ENCODE results near the gene KCNK2.
A peak's percentile ranks its signal among the peaks of the same experiment; 100 is the strongest.

KCNK2 gene, protein sequence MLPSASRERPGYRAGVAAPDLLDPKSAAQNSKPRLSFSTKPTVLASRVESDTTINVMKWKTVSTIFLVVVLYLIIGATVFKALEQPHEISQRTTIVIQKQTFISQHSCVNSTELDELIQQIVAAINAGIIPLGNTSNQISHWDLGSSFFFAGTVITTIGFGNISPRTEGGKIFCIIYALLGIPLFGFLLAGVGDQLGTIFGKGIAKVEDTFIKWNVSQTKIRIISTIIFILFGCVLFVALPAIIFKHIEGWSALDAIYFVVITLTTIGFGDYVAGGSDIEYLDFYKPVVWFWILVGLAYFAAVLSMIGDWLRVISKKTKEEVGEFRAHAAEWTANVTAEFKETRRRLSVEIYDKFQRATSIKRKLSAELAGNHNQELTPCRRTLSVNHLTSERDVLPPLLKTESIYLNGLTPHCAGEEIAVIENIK

DNA sequence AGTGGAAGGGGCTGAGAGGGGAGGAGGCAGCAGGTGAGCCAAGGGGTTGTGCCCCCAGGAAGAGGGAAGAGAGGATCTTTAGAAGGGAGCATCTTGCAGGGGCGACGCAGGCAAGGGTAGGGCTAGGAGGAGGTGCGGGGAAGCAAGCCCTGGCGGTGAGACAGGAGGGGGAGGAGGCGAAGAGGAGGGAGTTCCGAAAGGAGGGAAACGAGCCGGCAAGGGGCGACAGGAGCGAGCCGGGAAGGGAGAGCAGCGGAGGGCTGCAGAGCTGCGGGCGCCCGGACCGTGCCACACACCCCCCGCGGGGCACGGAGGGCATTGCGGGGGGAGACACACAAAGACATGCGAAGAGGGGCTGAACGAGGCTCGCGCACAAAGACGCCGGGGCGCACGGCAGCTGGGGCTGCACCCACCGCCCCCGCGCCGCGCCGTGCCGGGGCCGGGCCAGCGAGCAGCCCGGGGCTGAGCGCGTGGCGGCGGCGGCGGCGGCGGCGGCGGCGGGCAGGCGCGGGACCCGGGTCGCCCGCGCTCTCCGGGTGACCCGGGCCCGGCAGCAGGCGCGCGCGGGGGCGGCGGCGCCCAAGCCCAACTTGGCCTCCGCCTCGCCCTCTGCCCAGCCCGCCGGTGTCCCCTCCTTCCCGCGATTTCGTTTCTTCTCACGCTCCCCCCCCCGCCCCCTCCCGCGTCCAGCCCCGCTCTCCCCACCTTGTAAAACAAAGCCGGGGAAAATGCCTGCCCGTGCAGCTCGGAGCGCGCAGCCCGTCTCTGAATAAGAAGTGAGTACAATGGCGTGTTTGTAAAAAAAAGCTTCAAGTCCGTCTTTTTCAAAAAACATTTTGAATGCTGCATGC is at the start of gene KCNK2:
KCNK2 (plus strand) TSS at position 206 of the 851 bp plus-strand sequence. CDS start 649 bp downstream, outside the sequence.
- ATAC-seq (replicated peaks): no peak
- Mint-ChIP-seq H3K4me1 (peaks cover 6 to 8% of the 10 kb centered on the region in 2 donors), H3K36me3 (no peaks in the 10 kb centered on the region), H3K4me3 (peak within 1 kb of the TSS in 1 of 2 donors; percentile 6), H3K27me3 (peaks cover 46 to 49% of the 10 kb centered on the region in 2 donors), H3K9me3 (peaks cover 2 to 4% of the 10 kb centered on the region in 2 donors), H3K27ac (peak within 1 kb of the TSS; percentile 26)
- DNase-seq: no peak

DNA sequence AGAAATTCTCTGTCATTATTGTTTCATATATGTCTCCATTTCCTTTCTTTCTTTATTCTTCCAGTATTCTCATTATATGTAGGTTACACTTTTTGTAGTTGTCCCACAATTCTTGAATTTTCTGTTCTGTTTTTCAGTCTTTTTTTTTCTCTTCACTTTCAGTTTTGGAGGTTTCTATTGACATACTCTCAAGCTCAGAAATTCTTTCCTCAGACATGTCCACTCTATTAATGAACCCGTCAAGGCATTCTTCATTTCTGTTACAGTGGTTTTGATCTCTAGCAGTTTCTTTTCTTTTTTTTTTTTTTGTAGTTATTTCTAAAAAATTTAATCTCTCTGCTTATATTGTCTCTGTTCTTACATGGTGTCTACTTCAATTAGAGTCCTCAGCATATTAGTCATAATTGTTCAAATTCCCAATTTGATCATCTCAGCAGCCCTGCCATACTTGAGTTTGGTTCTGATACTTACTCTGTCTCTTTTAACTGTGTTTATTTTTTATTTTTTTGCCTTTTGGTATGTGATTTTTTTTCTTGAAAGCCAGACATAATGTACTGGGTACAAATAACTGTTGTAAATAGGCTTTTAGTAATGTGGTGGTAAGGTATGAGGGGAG is 49.5 kb upstream of the KCNK2 start:
- Mint-ChIP-seq H3K36me3 (no peaks in the 10 kb centered on the region), H3K4me3 (no peak overlapping the region), H3K27me3 (no peaks in the 10 kb centered on the region), H3K4me1 (no peaks in the 10 kb centered on the region), H3K9me3 (peaks cover 0 to 4% of the 10 kb centered on the region in 2 donors), H3K27ac (no peak overlapping the region)
- DNase-seq (no peak), ATAC-seq (replicated peaks) (no peak)

DNA sequence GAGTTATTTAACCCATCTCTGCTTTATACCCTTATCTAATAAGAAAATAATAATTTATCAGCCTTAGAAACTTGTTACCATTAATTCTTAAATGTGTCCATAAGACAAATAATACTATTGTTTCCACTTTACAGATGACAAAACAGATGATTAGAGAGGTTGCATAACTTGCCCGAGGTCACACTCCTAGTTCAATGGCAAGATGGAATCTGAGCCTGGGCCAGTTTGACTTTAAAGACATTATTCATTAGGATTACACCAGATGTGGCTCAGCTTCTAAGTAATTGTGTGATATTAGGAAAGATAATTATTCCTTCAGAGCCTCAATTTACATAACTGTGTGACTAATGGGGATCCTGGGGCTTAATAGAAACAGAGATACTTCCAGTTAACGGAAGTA is 42.3 kb upstream of the KCNK2 start:
- H3K4me3 Mint-ChIP-seq: no peak overlapping the region
- DNase-seq: no peak
- no peaks in the 10 kb centered on the region for H3K36me3 Mint-ChIP-seq
- H3K27me3 Mint-ChIP-seq: no peaks in the 10 kb centered on the region
- no peaks in the 10 kb centered on the region for H3K4me1 Mint-ChIP-seq
- H3K9me3 Mint-ChIP-seq: peaks cover 0 to 6% of the 10 kb centered on the region in 2 donors
- no peak overlapping the region for H3K27ac Mint-ChIP-seq
- no peak for ATAC-seq (replicated peaks)

DNA sequence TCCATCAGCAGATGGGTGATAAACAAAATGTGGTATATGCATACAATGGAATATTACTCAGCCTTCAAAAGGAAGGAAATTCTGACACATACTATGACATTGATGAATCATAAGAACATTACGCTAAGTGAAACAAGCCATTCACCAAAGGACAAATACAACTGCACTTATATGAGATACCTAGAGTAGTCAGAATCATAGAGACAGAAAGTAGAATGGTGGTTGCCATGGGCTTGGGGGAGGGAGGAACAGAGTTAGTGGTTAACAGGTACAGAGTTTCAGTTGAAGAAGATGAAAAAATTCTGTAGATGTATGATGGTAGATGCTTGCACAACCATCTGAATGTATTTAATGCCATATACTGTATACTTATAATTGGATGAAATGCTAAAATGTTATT is 39.1 kb upstream of the KCNK2 start:
- no peaks in the 10 kb centered on the region for H3K36me3 Mint-ChIP-seq
- no peak overlapping the region for H3K4me3 Mint-ChIP-seq
- no peaks in the 10 kb centered on the region for H3K27me3 Mint-ChIP-seq
- no peak for DNase-seq
- H3K4me1 Mint-ChIP-seq: no peaks in the 10 kb centered on the region
- ATAC-seq (replicated peaks): no peak
- peaks cover 0 to 6% of the 10 kb centered on the region in 2 donors for H3K9me3 Mint-ChIP-seq
- H3K27ac Mint-ChIP-seq: no peak overlapping the region

DNA sequence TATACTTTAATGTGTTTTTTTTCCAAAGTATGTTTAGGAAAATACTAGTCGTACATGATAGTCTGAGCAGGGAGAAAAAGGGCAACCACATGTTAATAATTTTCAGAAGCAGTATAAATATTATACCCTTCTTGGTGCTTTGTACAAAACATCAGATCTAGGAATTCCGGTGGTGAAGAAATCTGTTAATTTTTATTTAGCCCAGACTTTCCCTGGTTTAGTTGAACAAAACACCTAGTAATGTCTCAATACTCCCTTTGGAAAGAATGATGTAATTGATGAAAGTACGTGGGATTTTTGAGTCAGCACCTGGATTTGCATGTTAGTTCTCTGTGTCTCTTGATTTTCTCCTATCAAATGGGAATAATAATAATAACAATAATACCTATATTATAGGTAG is 38.4 kb upstream of the KCNK2 start:
- Mint-ChIP-seq H3K36me3 (no peaks in the 10 kb centered on the region), H3K4me1 (no peaks in the 10 kb centered on the region), H3K27me3 (no peaks in the 10 kb centered on the region), H3K27ac (no peak overlapping the region), H3K4me3 (no peak overlapping the region), H3K9me3 (peaks cover 0 to 6% of the 10 kb centered on the region in 2 donors)
- no peak for ATAC-seq (replicated peaks)
- no peak for DNase-seq

DNA sequence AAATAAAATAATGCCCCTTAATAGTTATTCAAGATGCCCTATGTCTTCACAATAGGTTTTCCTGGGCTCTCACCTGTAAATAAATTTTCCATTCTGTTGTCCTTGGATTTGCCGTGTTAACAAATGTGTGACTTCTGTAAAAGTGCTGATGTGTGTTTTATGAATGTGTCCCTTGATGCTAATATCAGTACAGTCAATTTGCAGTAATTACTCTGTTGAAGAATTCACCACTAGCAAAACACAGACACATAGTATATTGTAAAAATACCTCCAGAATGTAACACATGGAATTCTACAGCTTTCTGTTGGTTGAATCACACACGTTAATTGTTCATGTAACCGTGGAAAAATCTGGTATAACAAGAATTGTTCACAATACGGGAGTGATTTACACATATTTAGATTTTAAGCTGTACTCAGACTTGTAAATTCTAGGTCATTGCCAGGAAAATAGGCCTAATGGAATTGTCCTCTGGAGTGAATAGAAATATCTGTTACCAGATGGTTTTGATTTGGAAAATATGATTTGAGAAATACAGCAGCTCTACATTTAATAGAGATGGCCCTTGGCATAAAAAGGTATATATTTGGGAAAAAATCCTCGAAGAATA is 36.7 kb upstream of the KCNK2 start:
- H3K4me1 Mint-ChIP-seq: no peaks in the 10 kb centered on the region
- no peak overlapping the region for H3K27ac Mint-ChIP-seq
- H3K4me3 Mint-ChIP-seq: no peak overlapping the region
- H3K27me3 Mint-ChIP-seq: no peaks in the 10 kb centered on the region
- H3K36me3 Mint-ChIP-seq: no peaks in the 10 kb centered on the region
- peaks cover 0 to 6% of the 10 kb centered on the region in 2 donors for H3K9me3 Mint-ChIP-seq
- no peak for DNase-seq
- no peak for ATAC-seq (replicated peaks)

DNA sequence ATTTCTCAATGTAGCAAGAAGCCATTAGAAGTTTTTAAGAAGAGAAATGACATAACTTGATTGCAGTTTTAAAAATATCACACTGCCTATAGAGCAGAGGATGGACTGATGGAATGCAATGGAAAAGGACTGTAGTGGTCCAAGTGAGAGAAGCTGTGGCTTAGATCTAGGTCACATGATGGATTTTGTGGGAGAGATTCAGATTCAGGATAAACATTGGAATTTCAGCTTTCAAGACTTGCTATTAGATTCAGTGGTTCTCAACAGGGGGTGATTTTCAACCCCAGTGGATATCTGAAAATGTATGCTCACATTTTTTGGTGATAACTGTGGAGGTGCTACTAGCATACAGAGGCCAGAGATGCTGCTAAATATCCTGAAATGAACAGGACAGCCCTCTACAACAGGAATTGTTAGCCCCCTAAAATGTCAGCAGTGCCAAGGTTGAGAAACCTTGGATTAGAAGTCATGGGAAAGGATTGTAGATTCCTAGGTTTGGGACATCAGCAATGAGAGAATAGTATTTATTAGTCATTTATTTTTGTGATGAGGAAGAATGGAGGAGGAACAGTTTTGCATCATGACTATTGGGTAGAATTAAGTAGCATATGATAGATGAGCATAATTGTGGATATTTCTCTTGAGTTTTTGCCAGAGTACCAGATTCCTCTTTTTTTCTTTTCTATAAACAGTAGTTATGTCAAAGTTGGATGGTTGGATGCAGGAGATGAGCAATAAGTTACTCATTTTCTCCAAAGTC is 30.1 kb upstream of the KCNK2 start:
- Mint-ChIP-seq H3K27ac (no peak overlapping the region), H3K4me3 (no peak overlapping the region)

DNA sequence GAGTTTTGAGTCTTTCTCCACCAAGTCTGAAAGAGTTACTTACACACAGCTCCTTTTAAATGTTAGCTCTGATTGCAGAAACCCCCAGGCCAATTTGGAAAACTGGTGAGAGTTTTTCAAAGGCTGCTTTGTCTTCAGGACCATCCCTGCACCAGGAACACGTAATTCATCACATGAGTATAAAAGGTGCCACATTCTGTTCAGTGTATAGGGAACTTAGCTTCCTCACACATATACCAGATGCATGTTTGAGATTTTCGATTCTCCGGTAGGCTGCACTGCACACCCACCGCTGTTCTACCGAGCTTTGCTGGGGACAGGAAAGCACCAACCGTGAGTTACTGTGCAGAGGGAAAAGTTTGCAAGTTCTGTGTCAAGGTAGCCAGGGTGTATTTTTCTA is 28.3 kb upstream of the KCNK2 start:
- Mint-ChIP-seq H3K4me3 (no peak overlapping the region), H3K4me1 (no peaks in the 10 kb centered on the region), H3K27me3 (no peaks in the 10 kb centered on the region), H3K9me3 (no peaks in the 10 kb centered on the region), H3K27ac (no peak overlapping the region), H3K36me3 (no peaks in the 10 kb centered on the region)
- ATAC-seq (replicated peaks): no peak
- no peak for DNase-seq

More for the DNA sequence above, 30.1 kb upstream of the KCNK2 start:
- Mint-ChIP-seq H3K4me1 (no peaks in the 10 kb centered on the region), H3K27me3 (no peaks in the 10 kb centered on the region), H3K9me3 (no peaks in the 10 kb centered on the region), H3K36me3 (no peaks in the 10 kb centered on the region)
- DNase-seq (no peak), ATAC-seq (replicated peaks) (no peak)

DNA sequence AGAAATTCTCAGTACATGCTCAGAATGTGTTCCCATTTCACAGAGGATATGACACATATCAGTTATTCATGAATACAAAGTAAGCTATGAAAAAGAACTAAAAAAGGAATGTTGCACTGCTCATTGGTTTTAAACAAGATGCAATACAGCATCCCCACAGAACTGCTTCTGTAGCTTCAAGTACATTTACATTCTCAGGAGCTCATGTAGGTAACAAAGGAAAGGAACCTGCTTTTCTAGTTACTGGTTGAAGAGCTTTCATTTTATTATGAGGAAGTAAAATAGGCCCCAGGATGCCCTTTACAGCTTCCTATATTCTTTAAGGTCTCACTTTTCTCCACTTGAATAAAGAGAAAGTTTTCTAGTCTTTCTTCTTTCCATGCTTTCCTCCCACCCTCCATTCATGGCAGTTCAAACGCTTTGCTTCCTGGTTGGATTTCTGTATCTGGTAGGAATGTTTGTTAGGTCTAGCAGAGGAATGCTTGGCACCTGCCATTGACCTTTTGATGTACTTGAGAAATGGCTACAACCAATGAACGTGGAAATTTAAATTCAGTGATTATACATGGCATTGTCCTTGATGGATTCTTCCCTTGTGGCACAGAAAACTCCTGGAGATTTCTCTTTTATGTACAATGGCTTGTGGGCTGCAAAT is 27.1 kb upstream of the KCNK2 start:
- H3K4me3 Mint-ChIP-seq: no peak overlapping the region
- no peaks in the 10 kb centered on the region for H3K9me3 Mint-ChIP-seq
- no peak for ATAC-seq (replicated peaks)
- no peaks in the 10 kb centered on the region for H3K27me3 Mint-ChIP-seq
- H3K4me1 Mint-ChIP-seq: no peaks in the 10 kb centered on the region
- no peak for DNase-seq
- no peaks in the 10 kb centered on the region for H3K36me3 Mint-ChIP-seq
- H3K27ac Mint-ChIP-seq: no peak overlapping the region

DNA sequence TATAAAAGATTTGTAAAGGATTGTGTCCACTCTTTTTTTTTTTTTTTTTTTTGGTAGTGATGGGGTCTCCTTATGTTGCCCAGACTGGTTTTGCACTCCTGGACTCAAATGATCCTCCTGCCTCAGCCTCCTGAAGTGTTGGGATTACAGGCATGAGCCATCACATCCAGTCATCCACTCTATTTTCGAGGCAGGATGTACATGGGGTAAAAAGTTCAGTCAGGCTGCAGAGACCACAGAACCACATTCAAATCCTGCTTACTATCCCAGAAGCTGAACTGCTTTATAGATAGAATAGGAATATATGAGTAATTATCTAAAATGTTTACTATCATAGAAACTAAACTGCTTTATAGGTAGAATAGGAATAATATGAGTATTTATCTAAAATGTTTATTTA is 26.0 kb upstream of the KCNK2 start:
- no peak for DNase-seq
- Mint-ChIP-seq H3K4me3 (no peak overlapping the region), H3K36me3 (no peaks in the 10 kb centered on the region), H3K4me1 (no peaks in the 10 kb centered on the region), H3K27ac (no peak overlapping the region), H3K9me3 (no peaks in the 10 kb centered on the region), H3K27me3 (no peaks in the 10 kb centered on the region)
- no peak for ATAC-seq (replicated peaks)

DNA sequence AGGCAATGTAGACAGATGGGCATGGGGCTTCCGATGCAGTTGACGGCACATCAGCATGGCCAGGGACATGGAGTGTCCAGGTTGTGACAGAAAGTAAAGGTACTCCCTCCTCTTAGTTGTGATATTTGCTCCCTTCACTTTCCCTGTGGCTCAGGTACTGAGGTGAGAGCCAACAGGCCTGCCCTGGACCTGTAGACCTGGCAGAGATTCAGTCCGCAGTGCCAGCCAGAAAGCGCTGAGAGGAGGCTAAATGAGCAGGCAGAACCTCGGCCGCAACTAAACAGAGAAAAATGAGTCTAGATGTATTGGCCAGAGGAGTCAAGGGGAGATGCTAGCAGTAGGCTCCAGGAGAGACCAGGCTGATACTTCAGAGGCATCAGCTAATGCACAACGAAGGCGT is 22.6 kb upstream of the KCNK2 start:
- no peaks in the 10 kb centered on the region for H3K36me3 Mint-ChIP-seq
- no peaks in the 10 kb centered on the region for H3K9me3 Mint-ChIP-seq
- H3K27me3 Mint-ChIP-seq: no peaks in the 10 kb centered on the region
- H3K27ac Mint-ChIP-seq: no peak overlapping the region
- no peak overlapping the region for H3K4me3 Mint-ChIP-seq
- ATAC-seq (replicated peaks) (no peak), DNase-seq (no peak)
- no peaks in the 10 kb centered on the region for H3K4me1 Mint-ChIP-seq

DNA sequence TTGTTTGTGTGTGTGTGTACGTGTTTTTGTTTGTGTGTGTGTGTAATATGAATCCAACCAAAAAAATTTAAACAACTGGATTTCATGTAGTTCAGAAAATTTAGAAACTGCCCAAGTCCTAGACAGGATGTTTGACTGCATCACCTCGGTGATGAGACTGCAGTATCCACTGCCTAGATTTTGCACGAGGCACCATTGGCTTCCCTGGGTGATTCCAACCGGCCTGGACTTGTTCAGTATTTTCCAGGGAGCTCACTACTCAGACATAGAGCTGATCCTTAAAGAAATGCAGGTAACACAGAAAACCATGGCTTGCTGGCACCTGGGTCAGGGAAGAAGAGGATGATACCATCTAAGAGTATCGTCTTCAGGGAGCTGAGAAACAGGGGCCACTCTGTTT is 18.2 kb upstream of the KCNK2 start:
- H3K4me1 Mint-ChIP-seq: no peaks in the 10 kb centered on the region
- H3K9me3 Mint-ChIP-seq: no peaks in the 10 kb centered on the region
- H3K4me3 Mint-ChIP-seq: no peak overlapping the region
- no peak for ATAC-seq (replicated peaks)
- no peak overlapping the region for H3K27ac Mint-ChIP-seq
- no peaks in the 10 kb centered on the region for H3K27me3 Mint-ChIP-seq
- no peak for DNase-seq
- H3K36me3 Mint-ChIP-seq: no peaks in the 10 kb centered on the region

DNA sequence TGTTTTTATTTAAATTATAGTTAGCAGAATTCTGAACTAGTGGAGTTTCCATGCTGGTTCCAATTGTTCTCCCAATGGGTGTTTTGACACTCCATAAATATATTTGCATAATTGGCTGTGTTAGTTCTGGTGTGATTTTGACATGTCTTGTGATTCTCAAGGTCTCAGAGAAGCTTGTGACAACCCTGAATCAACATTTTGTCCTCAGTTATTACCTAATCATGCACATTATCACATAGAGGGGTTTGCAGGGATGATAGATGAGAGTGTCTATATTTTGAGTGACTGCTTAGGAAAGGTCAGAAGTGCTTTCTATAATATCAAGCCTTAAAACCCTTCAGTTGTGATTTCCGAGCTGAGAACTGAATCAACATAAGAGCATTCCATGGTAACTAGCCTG is 11.5 kb upstream of the KCNK2 start:
- Mint-ChIP-seq H3K27me3 (no peaks in the 10 kb centered on the region), H3K9me3 (peaks cover 3 to 4% of the 10 kb centered on the region in 2 donors), H3K36me3 (no peaks in the 10 kb centered on the region), H3K27ac (no peak overlapping the region), H3K4me1 (no peaks in the 10 kb centered on the region), H3K4me3 (no peak overlapping the region)
- ATAC-seq (replicated peaks): no peak
- no peak for DNase-seq

Measured in stimulated activated naive B cell treated with anti-CD40 and anti-IgM and Interleukin-4, amounts not matched to agents 10 μg/mL and 1 μg/mL and 100 μg/mL, for 72 hours (primary cell).